HepG2 (cell line): ENCODE measurements around the gene ZNF382. TPM values are rescaled to one million over a fixed set of nuclear protein-coding genes. Genes with fewer than 3 reads are reported as not detected.

Source experiments
- CEBPZ ChIP-seq: IDR thresholded peaks from 2 replicates; pipeline ENCODE4 v1.6.1; 2012; ENCODE audit warnings: low read length, improper control_type of control experiment
- ETS1 ChIP-seq: sonication (generic); formaldehyde crosslinking; IDR thresholded peaks from 2 replicates; pipeline ENCODE4 v1.4.0; 2020; ENCODE audit warnings: missing genetic modification reagents
- ETV6 ChIP-seq: sonication (generic); formaldehyde crosslinking; conservative IDR thresholded peaks from 2 replicates; pipeline ENCODE4 v1.4.0; 2020; ENCODE audit warnings: missing genetic modification reagents
- GLMP ChIP-seq: sonication (generic); formaldehyde crosslinking; IDR thresholded peaks from 2 replicates; pipeline ENCODE4 v1.9.0; 2021; ENCODE audit warnings: missing genetic modification reagents, mild to moderate bottlenecking, borderline replicate concordance
- MEIS2 ChIP-seq: sonication (generic); formaldehyde crosslinking; IDR thresholded peaks from 2 replicates; pipeline ENCODE4 v1.9.0; 2021; ENCODE audit warnings: mild to moderate bottlenecking, missing genetic modification reagents
- NR2F6 ChIP-seq, 2 experiments: IDR thresholded peaks; 2 replicates each; pipeline ENCODE4 v1.6.1; 2016; ENCODE audit warnings: antibody characterized with exemption in 1 of 2, mild to moderate bottlenecking in 1 of 2
- PHF8 ChIP-seq: sonication (generic); formaldehyde crosslinking; IDR thresholded peaks from 2 replicates; pipeline ENCODE4 v1.5.0; 2020; ENCODE audit warnings: missing genetic modification reagents
- RAD51 ChIP-seq: fragments of 450-650 bp; IDR thresholded peaks from 2 replicates; pipeline ENCODE4 v1.6.1; 2016; ENCODE audit warnings: borderline replicate concordance
- THAP9 ChIP-seq: sonication (generic); formaldehyde crosslinking; IDR thresholded peaks from 2 replicates; pipeline ENCODE4; 2020; ENCODE audit warnings: missing genetic modification reagents, mild to moderate bottlenecking, borderline replicate concordance
- USF2 ChIP-seq, 2 experiments: sonication (generic) in 1 of 2; formaldehyde crosslinking in 1 of 2; IDR thresholded peaks; 2 replicates each; pipeline versions ENCODE4 v1.5.1 to v1.6.1; 2011 to 2020; ENCODE audit warnings: borderline replicate concordance in 1 of 2, low read depth in 1 of 2, low read length in 1 of 2, mild to moderate bottlenecking in 1 of 2, missing genetic modification reagents in 1 of 2, moderate library complexity in 1 of 2
- ZBTB44 ChIP-seq: sonication (generic); formaldehyde crosslinking; IDR thresholded peaks from 2 replicates; pipeline ENCODE4 v1.4.0; 2020; ENCODE audit warnings: missing genetic modification reagents
- ZNF343 ChIP-seq: sonication (generic); formaldehyde crosslinking; IDR thresholded peaks from 2 replicates; pipeline ENCODE4 v1.4.0; 2020; ENCODE audit warnings: mild to moderate bottlenecking, missing genetic modification reagents
- ZNF367 ChIP-seq: sonication (generic); formaldehyde crosslinking; IDR thresholded peaks from 2 replicates; pipeline ENCODE4 v1.4.0; 2020; ENCODE audit warnings: missing genetic modification reagents, borderline replicate concordance
- ZNF709 ChIP-seq: sonication (generic); formaldehyde crosslinking; IDR thresholded peaks from 2 replicates; pipeline ENCODE4 v1.5.0; 2020; ENCODE audit warnings: mild to moderate bottlenecking, missing genetic modification reagents
- polyA plus RNA-seq, 8 experiments: library from polyadenylated mRNA; depleted of rRNA in 3 of 8; stranded (reverse) in 7 of 8; unstranded in 1 of 8; fragments of >200 nt; fragmentation: Illumina TruSeq in 4 of 8; extraction: Trizol in 4 of 8; gene quantifications; 2 replicates each; pipeline versions ENCODE4 v1.2.1 to v1.2.3, GENCODE V29; 2011 to 2016; ENCODE audit warnings: low read depth in 4 of 8, missing spikeins in 1 of 8, mixed read lengths in 1 of 8; ENCODE audit not compliant: insufficient read depth in 1 of 8
- total RNA-seq, 5 experiments: library from RNA; depleted of rRNA; stranded (reverse); fragments of >200 nt; fragmentation: Illumina TruSeq; extraction: Trizol; gene quantifications; 2 replicates each; pipeline ENCODE4 v1.2.3, GENCODE V29; 2016; ENCODE audit warnings: low read depth in 1 of 5

ZNF382 gene
- total and polyA plus RNA-seq, 2 of the 13 experiments (the other 11 are each of a cell fraction or from before 2014, with no cell fraction given) = 2.3 to 6.8 TPM

GRCh38 chr19:36573020-36573894 is 31.9 kb upstream of the ZNF382 start, which contains the start of gene ZNF529 (continued):
- no peak for TF ChIP-seq ETS1 (CRISPR knock-in tag)
- TF ChIP-seq ZNF343 (CRISPR knock-in tag) = no peak
- no peak for TF ChIP-seq ZBTB44
- 0 out of 2 replicates have a peak, but pooled peaks have one; percentile 58 for TF ChIP-seq MEIS2
- TF ChIP-seq CEBPZ = no peak
- no peak for TF ChIP-seq RAD51
- peak; percentile 77; the same call in 1 of the 2 replicates for TF ChIP-seq ZNF709 (CRISPR knock-in tag)
- no peak; the same call in 1 of the 2 replicates for TF ChIP-seq GLMP
- peak; percentile 54; the same call in 1 of the 2 replicates for TF ChIP-seq ETV6
- TF ChIP-seq ZNF367 = no peak; the same call in 1 of the 2 replicates
- TF ChIP-seq THAP9 (CRISPR knock-in tag) = peak; percentile 77; the same call in 1 of the 2 replicates
- TF ChIP-seq PHF8 (CRISPR knock-in tag) = peak; percentile 94
- TF ChIP-seq NR2F6 (IDR thresholded peaks at IDR 0.05) = no peak
- peak; percentile 79; the same call in 1 of the 2 replicates for TF ChIP-seq NR2F6 (CRISPR knock-in tag; IDR thresholded peaks at IDR 0.05)
- TF ChIP-seq USF2 (IDR thresholded peaks at IDR 0.05; ENCODE audit: low read depth, low read length) = no peak
- TF ChIP-seq USF2 (CRISPR knock-in tag; IDR thresholded peaks at IDR 0.05; ENCODE audit: borderline replicate concordance) = no peak
